Hepatocyte (in vitro differentiated cells): ENCODE results near the gene NBDY.

Experiments
- EZH2 ChIP-seq: fragments of 200-600 bp; sonication (generic); IDR thresholded peaks from 2 replicates; pipeline ENCODE4 v1.6.1; 2016; ENCODE audit warnings: antibody characterized with exemption, mild to moderate bottlenecking, borderline replicate concordance
- EZH2phosphoT487 ChIP-seq: fragments of 200-600 bp; sonication (generic); IDR thresholded peaks from one replicate; pipeline ENCODE4 v1.6.1; 2018; ENCODE audit warnings: antibody characterized with exemption, mild to moderate bottlenecking, low read depth, moderate library complexity; ENCODE audit not compliant: unreplicated experiment, severe bottlenecking
- TF ChIP-seq, protein P1 (sequence below): fragments of 200-600 bp; sonication (generic); IDR thresholded peaks from 2 replicates; pipeline ENCODE4 v1.5.1; 2016; ENCODE audit warnings: antibody characterized with exemption, mild to moderate bottlenecking; ENCODE audit not compliant: poor library complexity

- TF ChIP-seq EZH2 (no peak), EZH2phosphoT487 (no peak)
- TF ChIP-seq, protein P1, sequence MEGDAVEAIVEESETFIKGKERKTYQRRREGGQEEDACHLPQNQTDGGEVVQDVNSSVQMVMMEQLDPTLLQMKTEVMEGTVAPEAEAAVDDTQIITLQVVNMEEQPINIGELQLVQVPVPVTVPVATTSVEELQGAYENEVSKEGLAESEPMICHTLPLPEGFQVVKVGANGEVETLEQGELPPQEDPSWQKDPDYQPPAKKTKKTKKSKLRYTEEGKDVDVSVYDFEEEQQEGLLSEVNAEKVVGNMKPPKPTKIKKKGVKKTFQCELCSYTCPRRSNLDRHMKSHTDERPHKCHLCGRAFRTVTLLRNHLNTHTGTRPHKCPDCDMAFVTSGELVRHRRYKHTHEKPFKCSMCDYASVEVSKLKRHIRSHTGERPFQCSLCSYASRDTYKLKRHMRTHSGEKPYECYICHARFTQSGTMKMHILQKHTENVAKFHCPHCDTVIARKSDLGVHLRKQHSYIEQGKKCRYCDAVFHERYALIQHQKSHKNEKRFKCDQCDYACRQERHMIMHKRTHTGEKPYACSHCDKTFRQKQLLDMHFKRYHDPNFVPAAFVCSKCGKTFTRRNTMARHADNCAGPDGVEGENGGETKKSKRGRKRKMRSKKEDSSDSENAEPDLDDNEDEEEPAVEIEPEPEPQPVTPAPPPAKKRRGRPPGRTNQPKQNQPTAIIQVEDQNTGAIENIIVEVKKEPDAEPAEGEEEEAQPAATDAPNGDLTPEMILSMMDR, result no peak
These were observed 66.3 kb downstream of the NBDY start for GRCh38 chrX:56795309-56795868.
